Prostate gland (tissue), 2 donors: ENCODE data around the gene DYNLRB1.

Source experiments
- POLR2AphosphoS5 ChIP-seq: sonication (generic); formaldehyde crosslinking; IDR thresholded peaks from one replicate; pipeline ENCODE4 v1.6.1; 2017; ENCODE audit warnings: antibody characterized with exemption
- TF ChIP-seq, protein P1 (sequence below), 4 experiments: fragments of 200-600 bp in 2 of 4; fragments of 450-650 bp in 2 of 4; sonication (generic) in 2 of 4; IDR thresholded peaks; 1 replicate in 3 of 4; 2 replicates in 1 of 4; pipeline ENCODE4 v1.5.1; 2016 to 2019; ENCODE audit warnings: antibody characterized with exemption in 4 of 4, mild to moderate bottlenecking in 2 of 4, moderate library complexity in 2 of 4

DNA sequence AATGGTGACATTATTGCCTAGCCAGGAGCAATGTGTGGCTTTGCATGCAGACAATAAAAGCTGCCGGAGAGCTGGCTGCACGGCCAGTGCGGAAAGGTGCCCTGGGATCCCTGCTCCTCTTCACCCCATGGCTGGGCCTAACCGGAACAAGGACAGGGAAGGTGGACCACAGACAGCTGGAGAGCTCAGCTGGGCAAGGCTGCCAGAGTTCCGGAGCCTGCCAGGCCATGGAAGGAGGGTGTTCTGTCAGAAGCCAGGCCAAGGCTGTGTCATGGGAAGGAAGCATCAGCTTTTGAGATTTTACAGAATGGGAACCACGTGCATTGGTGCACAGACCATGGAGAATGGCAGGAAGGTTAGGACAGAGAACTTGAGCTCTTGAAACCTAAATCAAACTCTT lies 67.3 kb downstream of the DYNLRB1 start:
- TF ChIP-seq, protein P1, sequence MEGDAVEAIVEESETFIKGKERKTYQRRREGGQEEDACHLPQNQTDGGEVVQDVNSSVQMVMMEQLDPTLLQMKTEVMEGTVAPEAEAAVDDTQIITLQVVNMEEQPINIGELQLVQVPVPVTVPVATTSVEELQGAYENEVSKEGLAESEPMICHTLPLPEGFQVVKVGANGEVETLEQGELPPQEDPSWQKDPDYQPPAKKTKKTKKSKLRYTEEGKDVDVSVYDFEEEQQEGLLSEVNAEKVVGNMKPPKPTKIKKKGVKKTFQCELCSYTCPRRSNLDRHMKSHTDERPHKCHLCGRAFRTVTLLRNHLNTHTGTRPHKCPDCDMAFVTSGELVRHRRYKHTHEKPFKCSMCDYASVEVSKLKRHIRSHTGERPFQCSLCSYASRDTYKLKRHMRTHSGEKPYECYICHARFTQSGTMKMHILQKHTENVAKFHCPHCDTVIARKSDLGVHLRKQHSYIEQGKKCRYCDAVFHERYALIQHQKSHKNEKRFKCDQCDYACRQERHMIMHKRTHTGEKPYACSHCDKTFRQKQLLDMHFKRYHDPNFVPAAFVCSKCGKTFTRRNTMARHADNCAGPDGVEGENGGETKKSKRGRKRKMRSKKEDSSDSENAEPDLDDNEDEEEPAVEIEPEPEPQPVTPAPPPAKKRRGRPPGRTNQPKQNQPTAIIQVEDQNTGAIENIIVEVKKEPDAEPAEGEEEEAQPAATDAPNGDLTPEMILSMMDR (IDR thresholded peaks at IDR 0.05): no peak
- TF ChIP-seq POLR2AphosphoS5: no peak
